ENCODE measurements around the gene PAK6.

Gene PAK6

DNA sequence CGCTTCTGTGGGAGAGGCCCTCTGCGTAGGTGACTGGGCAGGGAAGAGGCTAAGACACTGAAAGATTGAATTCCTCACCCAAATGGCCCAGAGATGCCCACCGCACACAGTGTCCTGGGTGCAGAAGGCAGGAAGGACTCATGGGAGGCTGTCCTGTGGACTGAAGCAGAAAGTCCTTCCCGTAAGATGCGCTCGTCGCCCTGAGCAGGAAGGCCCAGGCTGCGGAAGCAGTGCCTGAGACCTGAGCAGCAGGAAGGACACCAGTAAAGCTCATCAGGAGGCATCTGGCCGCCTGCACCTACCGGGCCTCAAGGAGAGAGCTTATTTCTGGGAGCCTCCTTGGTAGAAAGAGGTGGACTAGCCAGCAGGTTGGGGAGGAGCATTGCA, 3.3 kb downstream of the PAK6 start:
- DNase-seq, result no peak

DNA sequence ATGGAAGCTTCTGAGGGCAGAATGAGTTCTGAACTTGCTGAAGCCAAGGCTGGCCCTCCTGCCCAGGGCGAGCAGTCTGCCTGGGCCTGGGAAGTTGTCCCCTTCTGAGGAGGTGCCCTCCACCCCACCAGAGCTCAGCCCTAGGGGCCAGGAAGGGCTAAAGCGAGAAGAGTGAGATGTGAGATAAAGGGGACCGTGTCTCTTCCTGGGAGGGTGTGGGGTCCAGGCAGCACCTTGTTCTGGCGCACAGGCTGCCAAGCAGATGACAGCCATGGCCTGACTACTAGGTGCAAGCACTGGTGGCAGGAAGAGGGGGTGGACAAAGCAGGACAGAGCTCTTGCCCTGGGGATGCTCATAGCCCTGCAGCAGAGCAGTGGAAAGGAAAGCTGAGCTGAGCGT, 3.7 kb downstream of the PAK6 start:
- DNase-seq, result no peak

DNA sequence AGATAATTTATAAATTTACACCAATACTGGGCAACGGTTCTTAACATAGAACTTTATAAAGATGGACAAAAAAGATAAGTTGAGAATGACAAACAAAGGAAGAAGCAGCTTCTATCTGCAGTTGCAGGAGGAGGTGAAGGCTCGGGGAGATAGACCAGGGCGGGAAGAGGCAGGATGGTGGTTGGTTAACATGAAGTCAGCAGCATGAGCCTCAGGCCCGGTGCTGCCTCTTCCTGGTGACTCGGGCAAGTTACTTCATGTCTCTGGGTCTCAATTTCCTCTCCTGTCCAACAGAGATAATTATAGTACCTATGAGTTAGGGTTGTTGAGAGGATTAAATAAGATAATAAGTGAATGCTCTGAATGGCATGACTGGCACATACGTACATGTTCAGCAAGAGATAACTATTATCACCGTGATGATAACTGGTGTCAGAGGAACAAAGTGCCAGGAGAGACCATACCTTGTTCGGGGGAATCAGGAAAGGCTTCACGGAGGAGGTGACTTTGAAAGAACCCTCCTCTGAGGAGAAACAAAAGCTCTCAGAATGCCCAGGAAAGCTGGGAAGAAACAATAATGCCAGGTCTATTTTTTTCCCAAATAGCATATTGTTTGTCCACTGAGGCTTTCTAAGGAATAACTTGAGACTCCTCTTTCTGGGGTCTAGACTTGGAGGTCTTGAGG, 4.4 kb downstream of the PAK6 start:
- no peak for DNase-seq

DNA sequence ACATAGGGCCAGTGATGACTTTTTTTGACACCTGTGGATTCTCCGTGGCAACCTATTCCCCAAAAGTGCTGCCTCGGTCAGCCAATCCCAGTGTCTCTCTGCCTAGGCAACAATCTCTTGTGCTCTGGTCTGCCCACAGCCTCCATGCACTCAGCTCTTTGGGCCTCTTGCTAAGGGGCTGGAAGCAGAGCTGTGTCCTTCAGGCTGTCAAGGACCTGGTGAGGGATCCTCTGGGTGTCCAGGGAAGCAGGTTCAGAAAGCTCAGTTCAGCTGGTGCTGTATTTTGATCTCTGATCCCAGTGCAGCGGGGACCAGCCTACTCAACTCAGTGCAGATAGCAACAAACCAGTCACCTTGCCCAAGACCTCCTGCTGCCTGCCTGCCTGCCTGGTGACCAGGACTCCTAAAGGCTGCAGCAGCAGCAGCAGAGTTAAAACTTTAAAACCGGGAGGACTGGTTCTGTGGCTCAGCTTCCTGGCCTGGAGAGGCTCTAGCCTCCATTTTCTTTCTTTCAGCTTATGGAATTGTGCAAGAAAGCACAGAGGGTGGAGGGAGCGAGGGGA, 6.2 kb downstream of the PAK6 start:
- DNase-seq, result no peak

DNA sequence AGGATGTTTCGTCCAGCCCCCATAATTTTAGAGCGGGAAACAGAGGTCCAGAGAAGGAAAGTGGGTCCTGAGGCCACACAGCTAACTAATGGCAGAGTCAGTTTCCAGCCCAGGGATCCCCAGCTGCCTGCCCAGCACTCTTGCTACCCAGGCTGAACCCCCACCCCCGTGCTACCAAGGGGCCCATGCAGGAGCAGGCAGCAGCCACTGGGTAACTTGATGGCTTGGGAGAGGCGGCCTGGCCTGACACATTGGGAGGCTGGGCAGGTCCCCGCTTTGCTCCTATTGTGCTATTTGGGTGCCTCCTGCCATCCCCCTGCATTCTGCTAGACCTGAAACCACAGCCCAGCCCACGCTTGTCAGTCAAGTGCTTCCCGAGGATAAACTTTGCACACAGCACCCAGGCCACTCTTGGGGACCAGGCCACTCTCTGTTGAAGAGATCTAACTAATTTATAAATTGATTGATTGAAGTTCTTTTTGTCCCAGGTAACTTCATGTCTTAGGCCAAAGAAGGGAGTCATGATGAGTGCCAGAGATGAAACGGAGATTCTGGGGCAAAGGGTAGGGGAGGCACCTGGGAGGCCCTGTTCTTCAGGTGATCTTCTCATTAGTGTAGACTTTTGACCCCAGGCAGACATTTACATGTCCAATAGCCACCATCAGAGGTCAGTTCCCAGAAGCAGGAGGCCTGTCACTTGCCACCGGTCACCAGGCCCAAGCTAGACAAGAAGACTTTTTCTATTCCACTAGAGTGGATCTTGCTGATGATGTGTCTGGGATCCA, 7.0 kb downstream of the PAK6 start:
- no peak for DNase-seq

DNA sequence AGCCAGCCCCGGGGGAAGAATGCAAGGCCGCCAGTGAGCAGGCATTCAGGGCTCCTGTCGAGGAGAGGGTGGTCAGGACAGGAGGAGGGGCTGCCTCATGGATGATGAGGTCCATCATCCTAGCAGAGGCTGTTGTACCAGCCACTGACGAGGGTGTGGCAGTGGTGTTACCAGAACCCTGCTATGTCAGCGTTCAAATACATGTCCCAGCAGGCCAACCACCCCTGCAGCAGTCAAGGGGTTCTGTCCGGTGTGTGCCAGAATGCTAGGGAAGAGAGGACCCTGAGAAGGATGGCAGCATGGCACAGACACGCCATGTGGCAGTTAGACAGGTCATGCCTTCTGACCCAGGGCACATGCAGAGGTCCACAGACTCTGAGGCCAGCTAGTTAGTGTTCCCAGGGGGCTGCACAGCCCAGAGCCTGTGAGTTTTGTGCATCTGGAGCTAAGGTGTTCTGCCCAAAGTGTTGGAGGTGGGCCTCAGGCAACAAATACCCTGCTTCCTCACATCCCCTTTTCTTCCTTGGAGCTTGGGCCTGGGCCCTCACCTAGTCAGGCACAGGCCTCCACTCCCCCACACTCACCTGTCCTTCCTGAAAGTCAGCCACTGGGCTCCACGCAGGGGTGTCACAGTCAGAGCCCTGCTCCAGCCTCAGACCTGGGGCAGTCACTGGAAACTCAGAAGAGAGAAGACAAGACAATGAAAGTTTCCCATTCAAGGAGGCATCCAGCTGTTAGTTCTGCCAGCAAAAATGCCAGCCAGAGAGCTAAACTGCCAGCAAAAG, 7.8 kb downstream of the PAK6 start:
- DNase-seq, result no peak

DNA sequence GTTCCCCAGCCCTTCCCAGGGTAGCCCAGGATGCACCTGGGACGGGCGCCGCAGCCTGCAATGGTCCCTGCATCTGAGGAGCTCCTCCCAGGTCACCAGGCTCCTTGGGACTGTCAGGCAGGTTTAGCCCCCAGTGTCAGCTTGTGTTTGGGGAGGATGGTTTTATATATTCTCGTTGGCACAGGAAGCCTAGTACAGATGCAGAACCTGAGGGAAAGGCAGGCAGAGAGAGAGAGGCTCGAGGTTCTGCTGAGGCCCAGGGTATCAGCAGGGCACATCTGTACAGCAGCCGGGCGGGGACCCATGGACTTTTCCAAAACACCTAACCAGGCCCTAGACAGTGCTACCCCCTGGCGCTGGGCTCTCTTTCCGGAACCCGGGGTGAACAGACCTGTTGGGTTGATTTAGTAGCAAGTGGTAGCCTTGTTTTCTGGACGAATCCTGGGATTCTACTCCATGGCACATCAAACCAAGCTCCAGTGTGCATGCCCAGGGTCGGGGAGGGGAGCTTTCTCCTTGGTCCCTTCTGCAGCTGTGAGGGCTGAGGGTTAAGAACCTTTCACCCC, 8.6 kb downstream of the PAK6 start:
- no peak for DNase-seq

DNA sequence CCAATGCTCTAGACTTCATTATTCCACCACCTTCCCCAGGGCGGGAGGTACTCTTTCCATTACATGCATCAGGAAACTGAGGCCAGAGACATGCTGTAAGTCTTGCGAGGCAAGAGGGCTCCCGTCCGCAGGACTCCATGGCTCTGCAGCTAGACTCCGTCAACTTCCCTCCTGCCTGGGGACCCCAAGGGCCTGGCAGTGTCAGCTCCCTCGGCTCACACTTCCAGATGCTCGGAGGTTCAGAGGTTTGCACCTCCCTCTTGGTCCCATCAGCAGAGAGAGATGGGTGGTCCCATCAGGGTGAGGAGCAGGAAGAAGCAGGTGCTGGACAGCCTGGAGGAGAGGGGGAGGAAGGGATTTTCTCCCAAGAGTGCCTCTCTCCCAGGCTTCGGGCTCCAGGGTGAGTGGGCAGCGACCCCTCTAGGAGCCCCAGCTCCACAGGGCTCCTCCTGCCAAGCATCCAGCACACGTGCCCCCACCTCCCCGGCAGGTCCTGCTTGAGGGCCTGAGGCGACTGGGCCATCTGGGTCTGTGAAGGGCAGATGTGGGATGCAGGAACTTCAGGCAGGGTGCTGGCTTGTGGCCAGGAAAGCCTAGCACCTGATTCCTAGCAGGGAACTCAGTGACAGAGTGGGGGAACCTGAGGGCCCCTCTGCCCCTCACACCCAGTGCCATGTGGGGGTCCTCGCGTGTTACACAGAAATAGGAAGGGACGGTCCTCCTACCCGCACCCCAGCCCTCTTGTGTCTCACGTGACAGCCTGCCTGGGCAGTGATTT, 9.3 kb downstream of the PAK6 start:
- DNase-seq, result no peak

DNA sequence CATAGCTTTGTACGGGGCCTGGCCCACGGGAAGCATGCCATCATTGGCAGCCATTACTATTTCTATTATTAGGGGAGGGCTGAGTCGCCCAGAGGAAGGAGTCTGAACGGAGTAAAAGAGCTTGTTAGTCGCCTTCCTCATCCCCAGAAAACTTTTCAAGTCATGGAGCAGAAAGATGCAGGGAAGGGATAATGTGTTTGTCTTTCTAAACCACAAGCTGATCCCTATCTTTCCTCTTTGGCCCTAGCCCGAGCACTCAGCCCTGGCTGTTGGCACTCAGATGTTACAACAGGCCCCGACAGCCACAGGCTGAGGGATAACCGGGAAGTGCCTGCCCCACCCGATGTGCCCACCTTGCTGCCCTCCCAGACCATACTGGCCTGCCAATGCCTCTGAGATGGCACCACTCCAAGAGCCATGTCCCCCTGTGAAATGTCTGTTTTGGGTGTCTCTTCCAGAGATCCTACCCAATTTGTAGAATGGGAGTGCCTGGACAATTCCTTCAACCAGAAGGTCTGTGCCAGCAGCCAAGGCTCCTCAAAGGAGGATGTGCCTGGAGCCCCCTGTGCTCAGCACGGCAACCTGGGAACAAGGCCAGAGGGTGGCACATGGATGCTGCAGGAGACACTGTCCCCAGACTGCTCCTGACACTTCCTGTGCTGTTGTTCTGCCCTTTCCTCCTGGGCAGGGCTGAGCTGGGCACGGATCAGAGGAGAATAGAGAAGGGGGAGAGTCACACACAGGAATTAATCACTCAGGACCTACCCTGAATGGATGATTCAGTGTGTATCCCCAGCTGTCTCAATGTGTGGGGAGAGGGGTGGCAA, 10.8 kb downstream of the PAK6 start:
- no peak for DNase-seq

DNA sequence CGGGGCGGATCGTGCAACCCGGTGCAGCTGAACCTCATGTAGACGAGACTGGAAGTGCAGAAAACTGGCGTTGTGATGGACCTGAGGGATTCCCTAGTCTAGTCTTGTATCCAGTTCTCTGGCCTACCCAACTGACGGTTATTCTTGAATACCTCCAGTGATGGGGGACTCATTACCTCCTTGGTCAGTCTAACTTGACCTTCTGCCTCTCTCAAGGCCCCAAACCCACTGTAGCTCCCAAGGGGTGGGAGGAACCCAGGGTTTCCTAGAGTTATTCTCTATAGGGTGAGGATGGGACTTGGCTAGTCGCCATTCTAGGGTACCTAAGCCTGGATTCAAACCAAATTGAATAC, 11.4 kb downstream of the PAK6 start:
- DNase-seq, result no peak

DNA sequence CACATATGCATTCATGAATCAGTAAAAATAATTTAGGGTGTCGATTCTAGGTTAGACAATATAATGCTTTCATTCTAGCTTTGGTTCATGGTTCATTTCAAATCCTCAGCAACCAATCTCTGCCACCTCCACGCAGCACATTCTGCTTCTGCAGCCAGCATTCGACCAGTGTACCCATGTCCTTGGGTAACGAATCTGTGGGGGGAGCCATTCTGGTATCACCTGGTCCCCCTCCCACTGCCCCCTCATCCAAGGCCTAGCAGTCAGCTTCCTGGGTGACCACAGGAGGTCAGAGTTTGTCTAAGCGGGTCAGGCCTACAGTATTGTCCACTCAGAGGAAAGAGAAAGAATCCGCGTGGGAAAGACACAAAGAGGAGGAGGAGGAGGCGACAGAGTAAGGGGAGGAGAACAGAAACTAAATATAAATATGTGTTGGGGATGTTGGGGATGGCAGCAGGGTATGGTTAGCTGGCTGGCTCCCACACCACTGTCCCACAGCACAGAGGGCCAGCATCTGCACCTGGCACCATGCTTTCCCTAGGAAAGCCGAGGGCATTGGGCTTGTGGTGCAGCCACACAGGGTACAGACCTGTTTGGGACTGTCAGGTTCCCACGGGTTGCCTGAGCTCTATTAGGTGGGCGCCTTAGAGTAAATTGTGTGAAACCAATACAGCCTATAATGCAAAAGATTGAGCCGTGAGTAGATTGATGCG, 12.1 kb downstream of the PAK6 start:
- DNase-seq, result no peak

DNA sequence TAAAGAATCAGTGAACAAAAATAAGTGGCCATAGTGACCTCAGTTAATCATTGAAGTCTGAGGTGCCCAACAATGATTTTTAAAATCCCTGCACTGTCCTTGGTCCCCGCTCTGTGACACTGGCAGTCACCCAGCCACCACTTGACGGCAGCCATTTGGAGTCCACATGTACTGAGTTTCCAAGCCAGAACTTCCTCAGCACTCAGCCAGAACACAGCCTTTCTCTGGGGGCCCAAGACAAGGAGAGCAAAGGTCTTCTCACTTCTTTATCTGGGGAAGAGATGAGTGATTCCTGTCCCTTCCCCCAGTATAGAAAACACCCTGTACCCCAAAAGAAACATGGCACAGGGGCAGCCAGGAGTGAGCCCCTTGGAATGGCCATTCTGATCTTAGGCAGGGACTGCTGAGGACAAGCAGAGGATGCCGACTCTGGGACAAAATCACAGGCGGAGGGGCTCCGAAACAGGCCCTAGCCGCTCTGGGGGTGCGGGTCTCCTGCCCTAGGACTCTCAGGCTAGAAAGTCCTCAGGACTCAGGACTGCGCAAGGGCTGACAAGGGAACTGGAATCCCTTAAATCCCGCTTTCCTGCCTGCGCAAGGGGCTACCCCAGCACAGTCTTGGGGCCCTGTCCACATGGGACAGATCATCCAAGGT, 12.8 kb downstream of the PAK6 start:
- DNase-seq, result no peak

DNA sequence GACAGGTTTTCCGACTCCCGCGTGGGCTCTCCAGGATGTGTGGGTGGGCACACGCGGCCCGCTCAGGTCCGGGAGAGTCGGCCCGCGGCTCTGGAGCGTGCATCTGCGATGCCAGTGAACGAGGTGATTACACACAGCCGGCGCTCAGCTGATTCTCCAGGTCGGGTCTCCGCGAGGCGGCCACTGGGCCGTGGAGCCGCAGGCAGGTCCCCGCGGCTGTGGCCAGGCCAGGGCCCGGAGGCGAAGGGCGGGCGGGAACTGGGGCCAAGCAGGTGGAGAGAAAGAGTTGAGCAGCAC, 13.2 kb downstream of the PAK6 start:
- no peak for DNase-seq

DNA sequence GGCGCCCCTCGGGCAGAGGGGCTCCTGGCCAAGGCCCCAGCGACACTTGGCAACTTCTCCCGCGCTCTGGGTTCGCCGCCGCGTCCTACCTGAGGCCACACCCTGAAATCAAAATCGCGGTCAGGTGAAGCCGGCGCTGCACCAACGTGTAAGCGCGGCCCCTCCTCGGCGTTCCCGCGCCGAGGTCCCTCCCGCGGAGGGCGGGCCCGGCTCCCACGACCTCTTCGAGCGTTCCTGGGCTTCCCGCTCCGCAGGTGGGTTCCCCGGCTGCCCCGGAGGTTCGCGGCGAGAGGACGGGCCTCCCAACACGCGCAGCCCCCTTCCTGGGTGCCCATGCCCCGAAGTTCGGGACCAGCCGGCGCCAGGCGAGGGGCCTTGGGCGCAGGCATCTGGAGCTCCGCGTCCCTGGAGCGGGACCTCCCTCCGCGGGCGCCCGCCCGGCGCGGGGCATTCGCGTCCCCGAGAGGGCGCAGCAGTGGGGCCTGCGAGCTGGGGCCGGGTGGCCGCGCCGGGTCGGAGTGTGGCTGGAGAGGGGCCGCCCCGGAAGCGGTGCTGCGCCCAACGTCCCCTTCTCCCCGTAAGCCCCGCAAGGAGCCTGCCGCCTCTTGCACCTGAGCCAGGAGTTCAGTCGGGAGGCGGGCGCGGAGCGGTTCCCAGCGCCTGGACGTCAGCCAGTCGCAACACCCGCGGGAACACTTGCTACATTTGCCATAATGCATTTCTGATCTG, 13.7 kb downstream of the PAK6 start:
- DNase-seq, result no peak

DNA sequence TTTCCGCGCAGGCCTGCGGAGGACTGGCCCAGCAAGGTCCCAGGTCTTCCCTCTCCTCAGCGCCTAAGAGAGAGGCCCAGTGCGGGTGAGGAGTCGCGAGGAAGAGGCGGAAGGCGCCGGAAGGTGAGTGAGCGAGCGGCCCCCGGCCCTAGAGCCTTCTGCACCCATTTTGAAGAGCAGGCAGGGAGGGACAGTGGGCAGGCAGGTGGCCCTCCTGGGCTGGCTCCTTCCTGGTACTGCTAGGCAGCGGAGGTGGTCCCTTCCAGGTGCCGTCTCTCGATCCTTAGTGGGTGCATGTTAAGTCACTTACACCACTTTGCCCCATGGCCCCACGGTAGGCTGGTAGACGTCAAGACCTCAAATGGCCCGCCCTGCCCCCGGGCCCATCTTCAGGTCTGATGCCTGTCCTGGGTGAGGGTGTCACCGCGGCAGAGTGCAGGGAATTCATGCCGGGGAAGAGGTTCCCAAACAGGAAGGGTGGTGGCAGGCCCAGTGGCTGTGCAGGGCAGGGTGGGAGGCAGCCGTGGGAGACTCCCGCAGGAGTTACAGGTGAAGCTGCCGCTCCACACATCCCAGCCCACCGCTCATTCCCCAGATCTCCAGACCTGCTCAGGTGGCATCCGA, 14.4 kb downstream of the PAK6 start:
- no peak for DNase-seq

DNA sequence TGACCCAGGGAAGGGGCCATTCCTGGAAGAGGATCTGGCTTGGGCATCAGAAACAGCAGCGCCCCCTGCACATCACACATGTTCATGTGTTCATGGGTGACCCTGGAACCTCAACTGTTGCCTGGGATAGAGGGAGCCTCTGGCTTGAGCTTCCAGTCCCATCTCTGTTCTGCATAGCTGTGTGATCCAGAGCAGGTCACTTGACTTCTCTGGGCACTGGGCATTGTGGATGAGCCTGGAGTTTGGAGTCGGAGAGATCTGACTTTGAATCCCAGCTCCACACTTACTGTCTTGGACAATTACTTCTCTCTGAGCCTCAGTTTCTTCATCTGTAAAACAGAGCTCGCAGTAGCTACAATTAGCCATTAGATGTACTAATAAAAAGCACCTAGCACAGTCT, 15.6 kb downstream of the PAK6 start:
- DNase-seq, result no peak

DNA sequence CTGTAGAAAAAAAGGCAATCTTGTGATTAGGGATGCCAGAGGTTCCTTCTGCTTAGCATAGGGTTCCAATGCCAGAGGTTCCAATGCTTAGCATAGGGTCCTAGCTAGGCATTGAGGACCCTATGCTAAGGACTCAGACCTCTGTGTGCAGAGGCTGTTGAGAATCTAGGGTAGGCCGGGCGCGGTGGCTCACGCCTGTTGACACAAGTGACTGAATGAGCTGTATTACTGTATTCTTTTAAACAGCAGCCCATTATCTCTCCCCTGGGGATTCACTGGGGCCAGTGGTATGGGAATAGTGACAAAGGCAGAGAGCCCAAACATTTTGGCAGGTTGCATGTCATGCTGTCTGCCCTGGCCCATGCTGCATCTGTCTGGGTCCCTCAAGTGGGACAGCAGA, 16.2 kb downstream of the PAK6 start:
- DNase-seq, result no peak

DNA sequence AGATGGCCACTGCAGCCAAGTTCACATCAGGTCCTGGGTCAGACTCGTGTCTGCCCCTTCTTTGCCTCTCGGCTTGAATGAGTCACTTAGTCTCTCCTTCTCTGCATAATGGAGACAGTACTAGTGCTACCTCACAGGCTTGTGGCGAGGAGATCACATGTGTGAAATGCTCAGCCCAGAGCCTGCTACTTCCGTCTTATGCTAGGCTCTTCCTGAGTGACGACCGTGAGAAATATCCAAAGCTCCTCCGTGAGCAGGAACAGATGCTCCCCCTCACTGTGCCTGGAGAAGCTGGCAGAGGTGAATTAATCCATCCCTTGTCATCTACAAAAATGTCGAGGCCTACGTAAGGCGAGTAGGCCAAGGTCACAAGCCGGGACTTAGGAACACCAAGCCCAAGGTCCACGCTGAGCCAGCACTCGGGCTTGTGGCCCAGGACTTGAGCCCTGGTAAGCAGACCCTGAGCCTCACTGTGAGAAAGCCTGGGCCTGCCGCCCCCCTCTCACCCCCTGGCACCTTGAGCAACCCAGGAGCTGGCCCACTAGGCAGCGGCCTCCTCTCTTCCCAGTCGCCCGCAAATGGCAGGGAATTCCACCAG, 17.9 kb downstream of the PAK6 start:
- no peak for DNase-seq
